ENCODE data around the gene LRRC61. TPM values are rescaled to one million over a fixed set of nuclear protein-coding genes. Genes with fewer than 3 reads are reported as not detected.
"Not testable (repeated sequence)": the region's sequence is repeated elsewhere in the genome, so short reads cannot be mapped to it uniquely, and the experiment has no call there.

Gene LRRC61, protein sequence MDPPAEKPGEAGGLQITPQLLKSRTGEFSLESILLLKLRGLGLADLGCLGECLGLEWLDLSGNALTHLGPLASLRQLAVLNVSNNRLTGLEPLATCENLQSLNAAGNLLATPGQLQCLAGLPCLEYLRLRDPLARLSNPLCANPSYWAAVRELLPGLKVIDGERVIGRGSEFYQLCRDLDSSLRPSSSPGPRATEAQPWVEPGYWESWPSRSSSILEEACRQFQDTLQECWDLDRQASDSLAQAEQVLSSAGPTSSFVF
- 11.7 TPM for total RNA-seq

DNA sequence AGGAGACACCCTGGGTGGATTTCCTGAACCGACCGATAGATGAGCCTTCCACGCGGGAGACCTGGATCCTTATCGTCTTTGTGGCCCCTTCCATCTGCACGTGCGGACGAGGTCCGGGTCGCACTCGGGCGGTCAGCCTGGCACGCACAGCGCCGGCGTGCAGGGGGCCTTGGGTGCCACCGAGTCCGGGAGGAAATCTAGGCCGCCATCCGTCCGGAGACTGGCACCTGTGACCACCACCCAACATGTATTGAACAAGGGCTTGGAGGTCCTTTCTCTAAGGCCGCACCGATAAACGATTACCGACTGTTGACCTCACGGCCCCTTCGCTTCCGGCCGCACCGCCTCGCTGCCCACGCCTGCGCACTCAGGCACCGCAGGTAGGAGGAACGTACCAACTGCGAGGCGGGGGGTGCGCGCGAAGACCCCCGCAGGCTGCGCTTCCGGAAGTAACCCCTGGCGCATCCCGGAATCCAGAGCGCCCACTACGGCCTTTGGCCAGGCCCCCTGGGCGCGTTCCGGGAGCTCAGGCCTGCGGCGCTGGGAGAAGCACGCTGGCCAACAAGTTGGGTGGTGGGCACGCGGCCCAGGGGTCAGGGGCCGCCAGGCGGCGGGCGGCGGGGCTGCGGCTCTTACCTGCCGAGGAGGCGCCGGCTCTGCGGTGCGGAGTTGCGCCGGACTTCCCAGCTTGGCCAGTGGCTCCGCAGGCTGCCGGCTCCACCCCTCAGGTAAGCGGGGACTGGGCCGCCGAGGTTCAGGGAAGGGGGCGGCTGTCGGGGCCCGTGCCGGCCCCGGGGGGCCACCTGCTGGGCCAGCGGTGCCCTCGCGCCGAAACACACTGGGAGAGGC, at the start of gene LRRC61, which contains the start of gene ACTR3C:
LRRC61 (plus strand) TSS at position 523 of the 849 bp plus-strand sequence. CDS start 13,507 bp downstream, outside the sequence.
ACTR3C (minus strand) TSS at position 713 of the 849 bp plus-strand sequence. CDS start 28,249 bp downstream, outside the sequence.
- no peak for DNase-seq

- DNase-seq, result not testable (repeated sequence)
Measured at GRCh38 chr7:150276132-150276695, 46.9 kb upstream of the LRRC61 start.

GRCh38 chr7:150278383-150278782, 44.8 kb upstream of the LRRC61 start:
- not testable (repeated sequence) for DNase-seq

GRCh38 chr7:150281681-150282403, 41.3 kb upstream of the LRRC61 start:
- not testable (repeated sequence) for DNase-seq

GRCh38 chr7:150283111-150283510, 40.0 kb upstream of the LRRC61 start:
- not testable (repeated sequence) for DNase-seq

- not testable (repeated sequence) for DNase-seq
Measured at GRCh38 chr7:150283608-150284007, 39.5 kb upstream of the LRRC61 start.

DNA sequence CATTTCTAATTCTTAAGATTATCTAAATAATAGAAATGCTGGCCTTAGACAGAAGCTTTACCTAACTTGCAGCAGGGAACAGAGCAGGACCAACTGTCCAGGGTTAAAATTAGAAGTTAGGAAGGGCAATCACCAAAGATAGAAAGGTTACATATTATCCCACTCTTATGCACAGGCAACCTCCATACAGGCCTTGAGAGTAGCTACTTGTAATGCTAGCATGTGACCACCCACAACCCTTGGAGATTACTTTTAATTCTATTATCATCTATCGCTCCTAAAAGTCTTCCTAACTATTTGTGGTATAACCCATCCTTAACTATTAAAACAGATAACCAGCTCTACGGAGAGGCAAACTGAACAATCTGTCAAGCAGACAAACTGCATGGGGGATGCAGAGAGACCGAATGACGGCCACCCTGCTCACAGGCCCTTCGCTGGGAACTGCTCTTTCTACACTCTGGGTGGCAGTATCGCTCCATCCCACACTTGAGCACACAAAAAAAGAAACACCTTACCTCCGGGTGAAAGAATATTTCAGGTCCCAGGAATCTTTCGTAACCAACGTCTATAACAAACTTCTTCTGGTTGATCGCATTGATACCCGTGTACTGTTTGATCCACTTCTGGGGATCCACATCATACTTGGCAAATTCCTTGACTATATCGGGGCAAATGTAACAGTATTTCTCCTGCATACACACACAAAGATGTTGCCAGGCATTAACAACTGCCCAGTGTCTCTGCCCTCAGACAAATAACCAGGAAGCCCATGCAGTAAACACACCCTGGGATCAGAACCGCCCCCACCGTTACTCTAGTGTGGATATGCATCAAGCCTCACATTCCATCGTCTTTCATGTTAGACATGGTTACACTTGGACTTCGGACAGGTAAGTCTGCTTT, 37.1 kb upstream of the LRRC61 start:
- not testable (repeated sequence) for DNase-seq

DNA sequence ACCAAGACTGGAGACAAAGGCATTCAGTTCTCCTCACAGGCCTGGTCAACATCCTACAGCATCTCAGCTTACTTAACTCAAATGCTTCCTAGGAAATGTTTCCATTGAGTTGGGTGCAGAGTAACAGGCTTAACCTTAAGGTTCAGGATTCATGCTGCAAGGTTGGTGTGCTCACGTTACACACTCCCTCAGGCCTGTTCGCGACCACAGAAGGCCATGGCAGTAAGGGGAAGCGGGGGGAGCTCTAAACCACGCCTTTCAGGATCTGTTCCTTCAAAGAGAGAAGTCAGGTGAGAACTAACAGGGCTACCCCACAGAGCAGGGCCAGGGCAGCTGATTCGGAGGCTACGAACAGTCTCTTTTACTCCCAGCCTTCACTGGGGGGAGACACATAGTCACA, 35.3 kb upstream of the LRRC61 start:
- not testable (repeated sequence) for DNase-seq

DNA sequence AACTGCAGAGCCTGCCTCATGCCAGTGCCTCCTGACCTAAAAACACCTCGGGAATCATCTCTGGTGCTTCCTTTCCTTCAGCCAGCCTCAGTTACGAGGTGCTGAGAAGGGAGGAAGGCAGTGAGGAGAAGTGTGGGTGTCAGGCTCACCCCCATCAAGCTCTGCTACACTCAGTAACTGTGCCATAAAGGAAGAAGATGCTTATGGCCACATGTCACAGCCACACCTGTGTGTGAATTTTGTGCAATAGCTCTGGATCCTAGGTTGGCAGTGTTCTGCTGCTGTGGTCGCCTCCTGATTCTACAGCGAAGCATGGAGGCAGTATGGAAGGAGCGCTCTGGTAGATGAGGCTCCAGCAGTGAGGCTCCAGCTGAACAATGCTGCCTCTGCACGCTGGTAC, 34.3 kb upstream of the LRRC61 start:
- DNase-seq, result not testable (repeated sequence)

GRCh38 chr7:150290317-150290716, 32.8 kb upstream of the LRRC61 start:
- DNase-seq, result not testable (repeated sequence)

DNA sequence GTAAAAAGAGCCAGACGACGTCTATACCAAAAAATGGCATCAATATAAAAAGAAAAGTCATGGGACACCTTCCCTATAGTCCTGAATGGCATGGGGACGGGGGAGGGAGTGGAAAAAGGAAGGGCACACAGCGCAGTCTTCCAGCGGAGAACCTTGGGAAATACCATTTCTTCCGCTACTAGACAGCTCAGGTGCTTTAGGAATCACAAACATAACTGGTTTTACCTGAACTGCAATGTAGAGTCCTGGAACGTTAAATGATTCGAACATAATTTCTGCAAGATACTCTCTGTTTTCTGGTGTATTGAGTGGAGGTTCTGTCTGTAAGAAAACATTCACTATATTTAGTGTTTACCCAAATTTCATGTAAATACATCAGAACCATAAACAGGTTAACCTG, 28.1 kb upstream of the LRRC61 start:
- DNase-seq, result not testable (repeated sequence)

- not testable (repeated sequence) for DNase-seq
Measured at GRCh38 chr7:150295614-150296013, 27.5 kb upstream of the LRRC61 start.

DNA sequence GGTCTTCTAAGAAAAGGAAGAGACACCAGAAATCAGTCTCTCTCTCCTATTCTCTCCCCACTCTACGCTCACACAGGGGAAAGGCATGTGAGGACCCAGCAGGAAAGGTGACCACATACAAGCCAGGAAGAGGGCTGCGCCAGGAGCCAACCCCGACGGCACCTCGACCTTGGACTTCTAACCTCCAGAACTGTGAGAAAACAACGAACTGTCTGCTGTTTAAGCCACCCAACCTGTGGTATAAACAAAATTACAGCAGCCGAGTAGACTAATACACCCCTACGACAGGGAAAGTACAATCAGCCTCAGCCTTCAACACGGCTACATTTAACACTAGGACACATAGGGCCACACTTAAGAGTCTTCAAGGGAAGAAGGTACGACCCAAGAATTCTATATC, 26.4 kb upstream of the LRRC61 start:
- not testable (repeated sequence) for DNase-seq

DNA sequence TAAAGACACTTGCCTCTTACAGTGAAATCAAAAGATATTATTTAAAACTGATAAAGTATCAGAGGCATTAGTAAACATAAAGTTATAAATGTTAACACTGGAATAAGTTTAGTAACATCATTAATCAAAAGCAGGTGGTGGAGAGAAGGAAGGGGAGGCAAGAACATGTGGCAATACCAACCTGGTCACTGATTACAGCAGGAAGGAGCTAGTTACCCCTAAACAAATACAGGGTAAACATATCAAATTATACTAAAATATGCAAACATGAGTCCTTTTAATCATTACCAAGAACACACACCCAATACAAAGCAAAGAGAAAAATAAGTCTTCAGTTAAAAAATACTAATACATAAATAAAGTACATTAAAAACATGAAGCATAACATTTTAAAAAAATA, 25.2 kb upstream of the LRRC61 start:
- DNase-seq, result not testable (repeated sequence)

DNA sequence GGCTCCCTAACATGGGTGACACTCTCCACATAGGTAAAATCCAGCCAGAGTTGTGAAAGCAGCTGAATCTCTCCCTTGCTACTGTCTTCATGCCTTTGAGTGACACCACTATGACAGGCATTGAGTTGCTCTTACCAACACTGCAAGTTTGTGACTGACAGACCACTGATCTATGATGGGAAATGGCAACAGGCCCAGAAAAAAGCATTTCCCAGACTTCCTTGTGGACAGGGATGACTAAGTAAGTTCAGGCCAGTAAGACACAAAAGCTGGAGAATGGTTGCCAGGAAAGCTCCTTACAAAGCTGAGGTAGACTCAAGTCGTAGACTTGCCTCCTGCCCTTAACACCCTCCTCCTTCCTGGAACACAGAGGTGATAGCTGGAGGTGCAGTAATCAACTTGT, 20.2 kb upstream of the LRRC61 start:
- not testable (repeated sequence) for DNase-seq

DNA sequence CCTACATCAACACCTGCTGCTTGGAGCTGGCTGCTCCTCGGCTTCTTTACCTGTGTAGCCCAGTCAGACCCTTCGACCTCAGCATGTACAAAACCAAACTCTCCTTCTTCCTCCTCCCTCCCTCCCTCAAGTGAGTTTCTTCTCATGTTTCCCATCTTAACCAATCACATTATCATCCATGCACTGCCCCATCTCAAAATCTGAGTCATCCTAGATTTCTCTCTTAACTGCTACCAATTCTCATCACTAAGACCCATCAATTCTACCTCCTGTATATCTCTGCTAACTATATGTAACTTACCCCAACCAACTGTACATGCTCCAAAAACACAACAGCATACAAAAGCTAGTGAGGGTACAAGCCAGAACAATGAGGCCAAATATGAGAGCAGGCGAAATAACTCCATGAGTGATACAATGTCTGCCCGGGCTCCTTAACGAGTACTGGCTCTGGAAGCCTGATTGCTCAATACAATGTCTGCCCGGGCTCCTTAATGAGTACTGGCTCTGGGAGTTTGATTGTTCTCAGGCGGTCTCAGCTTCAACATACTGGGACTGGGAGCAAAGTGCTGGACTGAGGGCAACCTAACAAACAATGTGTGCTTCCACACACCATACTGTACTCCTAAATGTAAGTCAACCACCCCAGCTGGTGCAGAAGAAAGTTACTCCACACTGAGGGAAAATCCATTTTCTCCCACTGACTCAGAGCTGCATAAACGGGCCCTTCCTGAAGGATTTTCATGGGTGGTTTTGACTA, 18.5 kb upstream of the LRRC61 start:
- not testable (repeated sequence) for DNase-seq

- DNase-seq, result not testable (repeated sequence)
Measured at GRCh38 chr7:150305259-150305902, 17.8 kb upstream of the LRRC61 start.

DNA sequence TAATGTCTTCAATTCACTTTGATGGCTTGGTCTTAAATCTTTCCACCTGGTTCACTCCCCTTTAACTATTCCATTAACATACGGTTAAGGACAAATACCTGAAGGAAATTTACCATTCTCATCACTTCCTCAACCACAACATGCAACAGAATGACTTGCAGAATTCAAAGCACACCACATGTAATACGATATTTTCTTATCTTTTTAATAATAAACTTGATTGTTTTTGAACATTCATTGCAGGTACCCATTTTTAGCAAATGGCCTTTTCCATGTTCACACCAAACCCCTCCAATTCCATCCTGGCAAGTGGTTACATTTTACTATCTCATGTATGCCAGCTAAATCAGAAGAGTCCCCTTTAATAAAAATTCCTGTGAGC, 17.3 kb upstream of the LRRC61 start:
- DNase-seq, result not testable (repeated sequence)

- not testable (repeated sequence) for DNase-seq
Measured at GRCh38 chr7:150306377-150306776, 16.8 kb upstream of the LRRC61 start.

- no peak for DNase-seq
Measured at GRCh38 chr7:150307129-150307528, 16.0 kb upstream of the LRRC61 start.

All from occipital lobe (tissue), 2 donors.